Panc1 (cell line): ENCODE measurements around the gene EOMES. TPM values are rescaled to one million over a fixed set of nuclear protein-coding genes. Genes with fewer than 3 reads are reported as not detected.

Experiments
- ATAC-seq: fragments of 200-7000 bp; cut with Tn5 transposase; 2 replicates; pipeline ENCODE4 v1.9.1; 2020; ENCODE audit warnings: mild to moderate bottlenecking, moderate library complexity
- BruUV-seq: library from RNA; stranded (reverse); fragments of 400-500 nt; replicated peaks from 2 replicates; lab custom pipeline; 2021; lab: Mats Ljungman, UMichigan
- CTCF ChIA-PET: fragments of 300-600 bp; sonication (Branson Sonifier 250); formaldehyde crosslinking; loops from one replicate; lab custom pipeline; 2022; ENCODE audit warnings: antibody characterized with exemption; lab: Charles Lee
- POLR2A ChIA-PET: fragments of 300-600 bp; sonication (Branson Sonifier 250); formaldehyde crosslinking; loops from one replicate; lab custom pipeline; 2022; ENCODE audit warnings: antibody characterized with exemption; lab: Charles Lee
- DNase-seq: peaks from one replicate; pipeline ENCODE4 v3.0.0-alpha.2; 2010; ENCODE audit warnings: low read depth, low spot score
- H3K27ac ChIP-seq: 2 replicates; pipeline ENCODE4 v1.5.1; 2011; ENCODE audit warnings: mild to moderate bottlenecking, low read length, inconsistent platforms
- H3K27me3 ChIP-seq: fragments of 200-500 bp; sonication (Bioruptor generic); 2 replicates; pipeline ENCODE4 v1.6.0; 2014; ENCODE audit warnings: low read length, inconsistent platforms; ENCODE audit not compliant: control insufficient read depth, insufficient read depth
- H3K36me3 ChIP-seq: fragments of 200-500 bp; sonication (Bioruptor generic); 2 replicates; pipeline ENCODE4 v1.5.1; 2014; ENCODE audit warnings: inconsistent platforms, mild to moderate bottlenecking, low read length, moderate library complexity; ENCODE audit not compliant: control insufficient read depth, insufficient read depth
- H3K4me1 ChIP-seq: 2 replicates; pipeline ENCODE4 v1.5.1; 2011; ENCODE audit warnings: inconsistent platforms, mild to moderate bottlenecking, low read length, moderate library complexity; ENCODE audit not compliant: control insufficient read depth, insufficient read depth
- H3K4me3 ChIP-seq, 2 experiments: 2 replicates each; pipeline ENCODE4 v1.5.1; 2011 to 2012; ENCODE audit warnings: low read depth in 2 of 2, low read length in 2 of 2, mild to moderate bottlenecking in 2 of 2, inconsistent platforms in 1 of 2, moderate library complexity in 1 of 2
- H3K9me3 ChIP-seq: fragments of 200-500 bp; sonication (Bioruptor generic); 2 replicates; pipeline ENCODE4 v1.5.1; 2014; ENCODE audit warnings: low read depth, mild to moderate bottlenecking, inconsistent platforms, low read length, moderate library complexity; ENCODE audit not compliant: control insufficient read depth, insufficient read depth
- POLR2AphosphoS5 ChIP-seq: IDR thresholded peaks from 2 replicates; pipeline ENCODE4 v1.6.1; 2012; ENCODE audit warnings: mild to moderate bottlenecking, low read depth, low read length, moderate library complexity
- SIN3A ChIP-seq: IDR thresholded peaks from 2 replicates; pipeline ENCODE4 v1.6.1; 2012; ENCODE audit warnings: low read depth, mild to moderate bottlenecking, low read length, moderate library complexity, borderline replicate concordance; ENCODE audit not compliant: insufficient read depth
- TCF7L2 ChIP-seq: IDR thresholded peaks from 2 replicates; pipeline ENCODE4 v1.6.1; 2011; ENCODE audit warnings: mild to moderate bottlenecking, low read depth, low read length, inconsistent platforms
- in situ Hi-C: cut with HindIII; loops from 2 replicates; pipeline ENCODE4 v1.10.0; 2016; ENCODE audit warnings: low sequenced_read_pairs, low pct_unique_long_range_greater_than_20kb
- intact Hi-C: fragments of 100-400 bp; cut with micrococcal nuclease; formaldehyde crosslinking; loops from one replicate; pipeline ENCODE4 v1.10.0; 2022; ENCODE audit not compliant: unreplicated experiment
- total RNA-seq: library from RNA; stranded (reverse); gene quantifications from one replicate; pipeline ENCODE4 v1.2.1, GENCODE V29; 2021; ENCODE audit not compliant: unreplicated experiment
- TF ChIP-seq, protein P1 (sequence below), 2 experiments: IDR thresholded peaks; 2 replicates each; pipeline ENCODE4 v1.6.1; 2011 to 2012; ENCODE audit warnings: low read depth in 2 of 2, control low read depth in 1 of 2, low read length in 1 of 2, mild to moderate bottlenecking in 1 of 2, moderate library complexity in 1 of 2; ENCODE audit not compliant: insufficient read depth in 1 of 2
- TF ChIP-seq, protein P2 (sequence below): fragments of 450-650 bp; IDR thresholded peaks from 2 replicates; pipeline ENCODE4 v1.5.1; 2017; ENCODE audit warnings: mild to moderate bottlenecking

EOMES gene
- total RNA-seq, 1 experiment from 2014 or later = 2.5 TPM

DNA sequence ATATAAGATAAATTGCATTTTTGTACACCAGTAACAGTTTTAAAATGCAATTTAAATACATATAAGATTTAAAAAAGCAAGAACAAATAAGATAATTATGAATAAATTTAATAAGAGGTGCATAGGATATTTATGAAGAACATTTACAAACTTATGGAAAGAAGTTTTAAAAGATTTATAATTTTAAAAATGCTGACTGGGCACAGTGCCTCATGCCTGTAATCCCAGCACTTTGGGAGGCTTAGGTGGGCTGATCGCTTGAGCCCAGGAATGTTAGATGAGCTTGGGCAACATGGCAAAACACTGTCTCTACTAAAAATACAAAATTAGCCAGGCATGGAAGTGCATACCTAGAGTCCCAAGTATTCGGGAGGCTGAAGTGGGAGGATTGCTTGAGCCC lies 37.8 kb downstream of the EOMES start:
- no peaks in the 10 kb centered on the region for H3K27me3 ChIP-seq
- H3K9me3 ChIP-seq = no peaks in the 10 kb centered on the region
- no TSS peak for BruUV-seq
- DNase-seq (no peak), ATAC-seq (no peak)
- H3K27ac ChIP-seq = no peak overlapping the region; the same call in 1 of the 2 replicates
- peaks cover 12% of the 10 kb centered on the region for H3K4me1 ChIP-seq
- intact Hi-C loops = loop anchor here (5.0 to 10.0 kb wide), 2 partner anchors 150 to 202 kb away; partner anchors contain the start of gene SLC4A7
- no peak overlapping the region for H3K4me3 ChIP-seq
- no peak for TF ChIP-seq SIN3A
- no peak for TF ChIP-seq POLR2AphosphoS5
- TF ChIP-seq, protein P1, sequence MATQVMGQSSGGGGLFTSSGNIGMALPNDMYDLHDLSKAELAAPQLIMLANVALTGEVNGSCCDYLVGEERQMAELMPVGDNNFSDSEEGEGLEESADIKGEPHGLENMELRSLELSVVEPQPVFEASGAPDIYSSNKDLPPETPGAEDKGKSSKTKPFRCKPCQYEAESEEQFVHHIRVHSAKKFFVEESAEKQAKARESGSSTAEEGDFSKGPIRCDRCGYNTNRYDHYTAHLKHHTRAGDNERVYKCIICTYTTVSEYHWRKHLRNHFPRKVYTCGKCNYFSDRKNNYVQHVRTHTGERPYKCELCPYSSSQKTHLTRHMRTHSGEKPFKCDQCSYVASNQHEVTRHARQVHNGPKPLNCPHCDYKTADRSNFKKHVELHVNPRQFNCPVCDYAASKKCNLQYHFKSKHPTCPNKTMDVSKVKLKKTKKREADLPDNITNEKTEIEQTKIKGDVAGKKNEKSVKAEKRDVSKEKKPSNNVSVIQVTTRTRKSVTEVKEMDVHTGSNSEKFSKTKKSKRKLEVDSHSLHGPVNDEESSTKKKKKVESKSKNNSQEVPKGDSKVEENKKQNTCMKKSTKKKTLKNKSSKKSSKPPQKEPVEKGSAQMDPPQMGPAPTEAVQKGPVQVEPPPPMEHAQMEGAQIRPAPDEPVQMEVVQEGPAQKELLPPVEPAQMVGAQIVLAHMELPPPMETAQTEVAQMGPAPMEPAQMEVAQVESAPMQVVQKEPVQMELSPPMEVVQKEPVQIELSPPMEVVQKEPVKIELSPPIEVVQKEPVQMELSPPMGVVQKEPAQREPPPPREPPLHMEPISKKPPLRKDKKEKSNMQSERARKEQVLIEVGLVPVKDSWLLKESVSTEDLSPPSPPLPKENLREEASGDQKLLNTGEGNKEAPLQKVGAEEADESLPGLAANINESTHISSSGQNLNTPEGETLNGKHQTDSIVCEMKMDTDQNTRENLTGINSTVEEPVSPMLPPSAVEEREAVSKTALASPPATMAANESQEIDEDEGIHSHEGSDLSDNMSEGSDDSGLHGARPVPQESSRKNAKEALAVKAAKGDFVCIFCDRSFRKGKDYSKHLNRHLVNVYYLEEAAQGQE (IDR thresholded peaks at IDR 0.05; ENCODE audit: insufficient read depth in 1 of 2, low read depth in 2 of 2, low read length in 1 of 2) = no peak
- CTCF ChIA-PET = interaction anchor here (0.7 kb wide), 1 partner anchor 65 kb away, joined by 8 read pairs; no protein-coding TSS in a partner anchor
- H3K36me3 ChIP-seq = no peaks in the 10 kb centered on the region
- POLR2A ChIA-PET = no interaction called here
- in situ Hi-C loops = no loop called here

GRCh38 chr3:27681249-27681748 lies 40.8 kb downstream of the EOMES start:
- Histone ChIP-seq H3K4me1 (peaks cover 19% of the 10 kb centered on the region), H3K4me3 (peak overlapping the region in 1 of 2 experiments; percentile 31; a peak in 1 of 4 replicates), H3K36me3 (no peaks in the 10 kb centered on the region), H3K27me3 (no peaks in the 10 kb centered on the region), H3K9me3 (no peaks in the 10 kb centered on the region), H3K27ac (peak overlapping the region; percentile 94)
- in situ Hi-C loops (no loop called here), intact Hi-C loops (loop anchor here (5.0 to 10.0 kb wide), 2 partner anchors 146 to 199 kb away; partner anchors contain the start of gene SLC4A7)
- DNase-seq (peak; percentile 66), ATAC-seq (peak; percentile 70)
- POLR2A ChIA-PET = no interaction called here
- BruUV-seq = no TSS peak
- TF ChIP-seq SIN3A (no peak), TCF7L2 (no peak), POLR2AphosphoS5 (no peak)
- TF ChIP-seq, protein P2, sequence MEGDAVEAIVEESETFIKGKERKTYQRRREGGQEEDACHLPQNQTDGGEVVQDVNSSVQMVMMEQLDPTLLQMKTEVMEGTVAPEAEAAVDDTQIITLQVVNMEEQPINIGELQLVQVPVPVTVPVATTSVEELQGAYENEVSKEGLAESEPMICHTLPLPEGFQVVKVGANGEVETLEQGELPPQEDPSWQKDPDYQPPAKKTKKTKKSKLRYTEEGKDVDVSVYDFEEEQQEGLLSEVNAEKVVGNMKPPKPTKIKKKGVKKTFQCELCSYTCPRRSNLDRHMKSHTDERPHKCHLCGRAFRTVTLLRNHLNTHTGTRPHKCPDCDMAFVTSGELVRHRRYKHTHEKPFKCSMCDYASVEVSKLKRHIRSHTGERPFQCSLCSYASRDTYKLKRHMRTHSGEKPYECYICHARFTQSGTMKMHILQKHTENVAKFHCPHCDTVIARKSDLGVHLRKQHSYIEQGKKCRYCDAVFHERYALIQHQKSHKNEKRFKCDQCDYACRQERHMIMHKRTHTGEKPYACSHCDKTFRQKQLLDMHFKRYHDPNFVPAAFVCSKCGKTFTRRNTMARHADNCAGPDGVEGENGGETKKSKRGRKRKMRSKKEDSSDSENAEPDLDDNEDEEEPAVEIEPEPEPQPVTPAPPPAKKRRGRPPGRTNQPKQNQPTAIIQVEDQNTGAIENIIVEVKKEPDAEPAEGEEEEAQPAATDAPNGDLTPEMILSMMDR = peak; percentile 68
- TF ChIP-seq, protein P1 (IDR thresholded peaks at IDR 0.05; ENCODE audit: insufficient read depth in 1 of 2, low read depth in 2 of 2, low read length in 1 of 2) = no peak
- CTCF ChIA-PET = interaction anchor here (0.6 to 1.0 kb wide), 9 partner anchors 14 to 1754 kb away, joined by 3 to 11 read pairs (median 4); no protein-coding TSS in a partner anchor
